PC-9 (cell line): ENCODE results near the gene NELL2. TPM values are rescaled to one million over a fixed set of nuclear protein-coding genes. Genes with fewer than 3 reads are reported as not detected.

Experiments used
- BruUV-seq: library from RNA; stranded (reverse); fragments of 400-500 nt; replicated peaks from 2 replicates; lab custom pipeline; 2021; lab: Mats Ljungman, UMichigan
- CTCF ChIA-PET: fragments of 300-600 bp; sonication (Branson Sonifier 250); formaldehyde crosslinking; loops from one replicate; lab custom pipeline; 2022; ENCODE audit warnings: antibody characterized with exemption; lab: Charles Lee
- POLR2A ChIA-PET: fragments of 300-600 bp; sonication (Branson Sonifier 250); formaldehyde crosslinking; loops from one replicate; lab custom pipeline; 2022; ENCODE audit warnings: antibody characterized with exemption; ENCODE audit not compliant: unreplicated experiment; lab: Charles Lee
- DNase-seq, 2 experiments: peaks; one replicate each; pipeline versions ENCODE4 v3.0.0 to v3.0.0-alpha.2; 2015 to 2022; ENCODE audit warnings: mixed read lengths in 1 of 2
- H2AFZ ChIP-seq: fragments of 200-600 bp; sonication (generic); 2 replicates; pipeline ENCODE4 v1.8.1; 2017; ENCODE audit warnings: antibody characterized with exemption
- H3F3A ChIP-seq: fragments of 200-600 bp; sonication (generic); 2 replicates; pipeline ENCODE4 v1.8.1; 2017; ENCODE audit warnings: antibody characterized with exemption, mild to moderate bottlenecking, low read depth; ENCODE audit not compliant: insufficient read depth
- H3K27ac ChIP-seq: fragments of 200-600 bp; sonication (generic); 2 replicates; pipeline ENCODE4 v1.6.1; 2016; ENCODE audit warnings: mixed run types
- H3K27me3 ChIP-seq: fragments of 200-600 bp; sonication (generic); 2 replicates; pipeline ENCODE4 v1.6.1; 2016; ENCODE audit warnings: low read depth, mixed run types; ENCODE audit not compliant: insufficient read depth
- H3K36me3 ChIP-seq: fragments of 200-600 bp; sonication (generic); 2 replicates; pipeline ENCODE4 v1.6.1; 2016; ENCODE audit warnings: low read depth, mixed run types
- H3K4me1 ChIP-seq: fragments of 200-600 bp; sonication (generic); replicated peaks from 2 replicates; pipeline ENCODE4 v1.6.1; 2016; ENCODE audit warnings: mixed run types; ENCODE audit not compliant: insufficient read depth
- H3K4me2 ChIP-seq: fragments of 200-600 bp; sonication (generic); 2 replicates; pipeline ENCODE4 v1.6.1; 2017; ENCODE audit warnings: mixed run types
- H3K4me3 ChIP-seq: fragments of 200-600 bp; sonication (generic); 2 replicates; pipeline ENCODE4 v1.6.1; 2016; ENCODE audit warnings: mixed run types
- H3K79me2 ChIP-seq: fragments of 200-600 bp; sonication (generic); 2 replicates; pipeline ENCODE4 v1.6.1; 2017; ENCODE audit warnings: low read depth, mixed run types
- H3K9me2 ChIP-seq: fragments of 200-600 bp; sonication (generic); 2 replicates; pipeline ENCODE4 v1.8.1; 2017; ENCODE audit warnings: mild to moderate bottlenecking; ENCODE audit not compliant: insufficient read depth
- H3K9me3 ChIP-seq: fragments of 200-600 bp; sonication (generic); 2 replicates; pipeline ENCODE4 v1.8.1; 2016; ENCODE audit warnings: low read depth; ENCODE audit not compliant: insufficient read depth
- H4K20me1 ChIP-seq: fragments of 200-600 bp; sonication (generic); 2 replicates; pipeline ENCODE4 v1.8.1; 2017; ENCODE audit not compliant: insufficient read depth
- EZH2 ChIP-seq: fragments of 200-600 bp; sonication (generic); IDR thresholded peaks from 2 replicates; pipeline ENCODE4 v1.8.0; 2017; ENCODE audit warnings: antibody characterized with exemption, low read depth
- intact Hi-C: fragments of 100-400 bp; cut with micrococcal nuclease; formaldehyde crosslinking; loops from one replicate; pipeline ENCODE4 v1.10.0; 2022; ENCODE audit not compliant: unreplicated experiment
- total RNA-seq: library from RNA; stranded (reverse); gene quantifications from 2 replicates; pipeline ENCODE4 v1.2.3, GENCODE V29; 2021
- TF ChIP-seq, protein P1 (sequence below): fragments of 200-600 bp; sonication (generic); conservative IDR thresholded peaks from 2 replicates; pipeline ENCODE4 v1.6.1; 2017; ENCODE audit warnings: mixed run types, antibody characterized with exemption, mild to moderate bottlenecking, moderate library complexity

The NELL2 gene
- total RNA-seq, 1 experiment from 2014 or later: 0.61 TPM

DNA sequence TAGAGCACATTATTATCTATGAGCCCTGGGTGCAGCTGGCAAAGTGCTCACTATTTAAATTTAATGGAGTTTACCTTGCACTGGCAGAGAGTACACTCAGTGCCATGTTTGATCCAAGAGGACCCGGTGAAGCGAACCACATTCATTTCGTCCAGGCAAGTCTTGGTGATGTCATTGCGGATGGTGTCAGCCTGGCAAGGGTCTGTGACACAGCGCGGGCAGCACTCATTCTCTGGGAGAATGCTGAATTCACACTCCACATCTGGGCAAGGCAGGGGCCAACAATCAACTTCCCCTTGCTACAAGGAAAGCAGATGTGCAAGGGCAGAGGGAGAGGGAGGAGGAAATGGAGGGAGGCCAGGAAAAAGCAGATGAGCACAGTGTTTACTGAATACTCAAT lies 356.2 kb downstream of the NELL2 start:
- no peaks in the 10 kb centered on the region for H3K27me3 ChIP-seq
- no peak overlapping the region for H3K27ac ChIP-seq
- no TSS peak for BruUV-seq
- no peak overlapping the region for H2AFZ ChIP-seq
- no peaks in the 10 kb centered on the region for H3K9me2 ChIP-seq
- H3F3A ChIP-seq: no peaks in the 10 kb centered on the region
- H3K79me2 ChIP-seq: no peaks in the 10 kb centered on the region
- H3K4me3 ChIP-seq: no peak overlapping the region
- H3K9me3 ChIP-seq: no peaks in the 10 kb centered on the region
- H3K4me2 ChIP-seq: no peak overlapping the region
- ChIA-PET POLR2A (no interaction called here), CTCF (no interaction called here)
- DNase-seq: no peak
- intact Hi-C loops: no loop called here
- H4K20me1 ChIP-seq: no peaks in the 10 kb centered on the region
- H3K4me1 ChIP-seq: no peaks in the 10 kb centered on the region
- H3K36me3 ChIP-seq: no peaks in the 10 kb centered on the region
- TF ChIP-seq, protein P1, sequence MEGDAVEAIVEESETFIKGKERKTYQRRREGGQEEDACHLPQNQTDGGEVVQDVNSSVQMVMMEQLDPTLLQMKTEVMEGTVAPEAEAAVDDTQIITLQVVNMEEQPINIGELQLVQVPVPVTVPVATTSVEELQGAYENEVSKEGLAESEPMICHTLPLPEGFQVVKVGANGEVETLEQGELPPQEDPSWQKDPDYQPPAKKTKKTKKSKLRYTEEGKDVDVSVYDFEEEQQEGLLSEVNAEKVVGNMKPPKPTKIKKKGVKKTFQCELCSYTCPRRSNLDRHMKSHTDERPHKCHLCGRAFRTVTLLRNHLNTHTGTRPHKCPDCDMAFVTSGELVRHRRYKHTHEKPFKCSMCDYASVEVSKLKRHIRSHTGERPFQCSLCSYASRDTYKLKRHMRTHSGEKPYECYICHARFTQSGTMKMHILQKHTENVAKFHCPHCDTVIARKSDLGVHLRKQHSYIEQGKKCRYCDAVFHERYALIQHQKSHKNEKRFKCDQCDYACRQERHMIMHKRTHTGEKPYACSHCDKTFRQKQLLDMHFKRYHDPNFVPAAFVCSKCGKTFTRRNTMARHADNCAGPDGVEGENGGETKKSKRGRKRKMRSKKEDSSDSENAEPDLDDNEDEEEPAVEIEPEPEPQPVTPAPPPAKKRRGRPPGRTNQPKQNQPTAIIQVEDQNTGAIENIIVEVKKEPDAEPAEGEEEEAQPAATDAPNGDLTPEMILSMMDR: no peak
- TF ChIP-seq EZH2: no peak

DNA sequence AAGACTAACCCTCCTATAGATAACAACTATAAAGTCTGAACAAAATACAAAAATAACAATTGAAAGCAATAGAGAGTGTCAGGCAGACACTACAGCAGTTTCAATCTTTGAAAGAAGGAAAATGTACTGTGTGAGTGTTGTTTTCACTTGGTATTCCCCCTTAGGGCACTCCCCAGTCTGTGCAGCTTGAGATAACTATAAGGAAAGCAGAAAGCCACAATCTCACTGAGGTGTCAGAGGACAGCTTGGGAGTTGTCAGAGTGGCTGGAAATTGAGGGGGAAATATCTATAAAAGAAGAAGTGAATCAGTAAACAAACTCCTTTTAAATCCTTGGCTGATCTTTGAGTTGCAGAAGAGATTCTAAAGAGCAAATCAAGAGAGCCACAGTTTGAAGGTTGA lies 364.8 kb downstream of the NELL2 start:
- no peaks in the 10 kb centered on the region for H3K36me3 ChIP-seq
- no peak for TF ChIP-seq EZH2
- TF ChIP-seq, protein P1: no peak
- POLR2A ChIA-PET: no interaction called here
- no peaks in the 10 kb centered on the region for H3F3A ChIP-seq
- no peaks in the 10 kb centered on the region for H4K20me1 ChIP-seq
- H3K79me2 ChIP-seq: no peaks in the 10 kb centered on the region
- no peaks in the 10 kb centered on the region; the same call in 1 of the 2 replicates for H3K9me2 ChIP-seq
- no peak for DNase-seq
- H3K27me3 ChIP-seq: no peaks in the 10 kb centered on the region
- intact Hi-C loops: no loop called here
- no peak overlapping the region for H2AFZ ChIP-seq
- no peak overlapping the region for H3K4me2 ChIP-seq
- CTCF ChIA-PET: no interaction called here
- no peaks in the 10 kb centered on the region for H3K9me3 ChIP-seq
- H3K27ac ChIP-seq: no peak overlapping the region
- no TSS peak for BruUV-seq
- H3K4me1 ChIP-seq: no peaks in the 10 kb centered on the region
- no peak overlapping the region for H3K4me3 ChIP-seq

DNA sequence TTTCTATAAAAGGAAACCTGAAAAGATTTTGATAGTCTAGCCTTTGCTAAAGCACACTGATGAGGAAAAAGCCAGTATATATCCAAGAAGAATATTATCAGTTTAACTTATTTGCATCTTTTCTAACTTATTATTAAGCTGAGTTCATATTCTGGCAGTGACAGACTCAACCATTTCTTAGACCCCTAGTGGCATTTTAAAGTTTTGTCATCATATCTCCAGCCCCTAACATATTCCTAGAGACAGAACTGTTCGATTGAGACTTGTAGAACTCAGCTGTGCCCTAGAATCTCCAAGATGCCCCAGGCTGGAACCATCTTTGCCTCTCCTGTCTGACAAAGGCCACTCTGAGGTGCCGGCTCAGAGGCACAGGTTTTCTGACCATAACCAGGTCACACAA lies 365.6 kb downstream of the NELL2 start:
- no peaks in the 10 kb centered on the region for H3K4me1 ChIP-seq
- no peaks in the 10 kb centered on the region; the same call in 1 of the 2 replicates for H3K9me2 ChIP-seq
- DNase-seq: no peak
- POLR2A ChIA-PET: no interaction called here
- no peaks in the 10 kb centered on the region for H3K9me3 ChIP-seq
- TF ChIP-seq, protein P1: no peak
- TF ChIP-seq EZH2: no peak
- H3K36me3 ChIP-seq: no peaks in the 10 kb centered on the region
- intact Hi-C loops: no loop called here
- H3K27ac ChIP-seq: no peak overlapping the region
- no peaks in the 10 kb centered on the region for H3F3A ChIP-seq
- no peaks in the 10 kb centered on the region for H3K79me2 ChIP-seq
- H3K4me3 ChIP-seq: no peak overlapping the region
- no peak overlapping the region for H2AFZ ChIP-seq
- H3K4me2 ChIP-seq: no peak overlapping the region
- H4K20me1 ChIP-seq: no peaks in the 10 kb centered on the region
- BruUV-seq: no TSS peak
- CTCF ChIA-PET: no interaction called here
- no peaks in the 10 kb centered on the region for H3K27me3 ChIP-seq
